NCI-H524 (cell line): ENCODE measurements around the gene PADI1.

Experiments
- DNase-seq, 2 experiments: peaks; one replicate each; lab custom pipeline; 2025; lab: John Stamatoyannopoulos, UW

The PADI1 gene, protein sequence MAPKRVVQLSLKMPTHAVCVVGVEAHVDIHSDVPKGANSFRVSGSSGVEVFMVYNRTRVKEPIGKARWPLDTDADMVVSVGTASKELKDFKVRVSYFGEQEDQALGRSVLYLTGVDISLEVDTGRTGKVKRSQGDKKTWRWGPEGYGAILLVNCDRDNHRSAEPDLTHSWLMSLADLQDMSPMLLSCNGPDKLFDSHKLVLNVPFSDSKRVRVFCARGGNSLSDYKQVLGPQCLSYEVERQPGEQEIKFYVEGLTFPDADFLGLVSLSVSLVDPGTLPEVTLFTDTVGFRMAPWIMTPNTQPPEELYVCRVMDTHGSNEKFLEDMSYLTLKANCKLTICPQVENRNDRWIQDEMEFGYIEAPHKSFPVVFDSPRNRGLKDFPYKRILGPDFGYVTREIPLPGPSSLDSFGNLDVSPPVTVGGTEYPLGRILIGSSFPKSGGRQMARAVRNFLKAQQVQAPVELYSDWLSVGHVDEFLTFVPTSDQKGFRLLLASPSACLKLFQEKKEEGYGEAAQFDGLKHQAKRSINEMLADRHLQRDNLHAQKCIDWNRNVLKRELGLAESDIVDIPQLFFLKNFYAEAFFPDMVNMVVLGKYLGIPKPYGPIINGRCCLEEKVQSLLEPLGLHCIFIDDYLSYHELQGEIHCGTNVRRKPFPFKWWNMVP

DNA sequence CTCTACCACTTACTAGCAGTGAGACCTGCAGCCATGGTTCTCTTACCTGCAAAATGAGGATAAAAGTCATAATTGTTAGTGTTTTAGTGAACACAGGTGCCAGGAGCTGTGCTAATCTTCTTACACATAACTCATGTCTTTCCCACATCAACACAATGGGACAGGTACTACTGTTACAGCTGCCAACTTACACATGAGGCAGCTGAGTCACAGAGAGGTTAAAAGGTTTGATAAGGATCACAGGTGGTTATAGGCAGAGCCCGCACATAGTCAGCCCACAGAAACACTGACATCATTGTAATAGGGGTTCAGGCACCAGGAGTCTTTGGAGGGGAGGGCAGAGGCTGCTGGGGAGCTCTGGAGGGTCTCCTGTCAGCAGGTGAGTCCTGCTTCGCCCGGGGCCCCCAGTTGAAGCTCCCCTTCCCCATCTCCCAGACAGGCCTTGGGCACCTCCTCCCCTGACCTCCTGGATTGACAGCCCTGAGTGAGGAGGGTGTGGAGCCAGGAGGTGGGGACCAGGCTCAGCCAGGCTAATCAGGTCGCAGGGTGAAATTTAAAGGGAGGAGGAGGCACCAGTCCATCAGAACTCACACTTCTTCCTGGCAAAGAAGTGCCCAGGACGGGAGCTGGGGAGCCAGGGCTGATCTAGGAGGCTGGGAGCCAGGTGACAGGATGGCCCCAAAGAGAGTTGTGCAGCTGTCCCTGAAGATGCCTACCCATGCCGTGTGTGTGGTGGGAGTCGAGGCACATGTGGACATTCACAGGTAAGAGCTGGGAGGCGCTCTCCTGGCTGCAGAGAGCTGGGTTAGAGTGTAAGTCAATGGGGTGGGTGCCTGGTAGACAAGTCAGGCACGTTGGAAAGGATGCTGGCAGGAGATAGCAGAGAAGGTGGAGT, at the start of gene PADI1:
PADI1 (plus strand) TSS at position 583 of the 895 bp plus-strand sequence; CDS start at position 673, 90 bp downstream.
- no peak for DNase-seq

DNA sequence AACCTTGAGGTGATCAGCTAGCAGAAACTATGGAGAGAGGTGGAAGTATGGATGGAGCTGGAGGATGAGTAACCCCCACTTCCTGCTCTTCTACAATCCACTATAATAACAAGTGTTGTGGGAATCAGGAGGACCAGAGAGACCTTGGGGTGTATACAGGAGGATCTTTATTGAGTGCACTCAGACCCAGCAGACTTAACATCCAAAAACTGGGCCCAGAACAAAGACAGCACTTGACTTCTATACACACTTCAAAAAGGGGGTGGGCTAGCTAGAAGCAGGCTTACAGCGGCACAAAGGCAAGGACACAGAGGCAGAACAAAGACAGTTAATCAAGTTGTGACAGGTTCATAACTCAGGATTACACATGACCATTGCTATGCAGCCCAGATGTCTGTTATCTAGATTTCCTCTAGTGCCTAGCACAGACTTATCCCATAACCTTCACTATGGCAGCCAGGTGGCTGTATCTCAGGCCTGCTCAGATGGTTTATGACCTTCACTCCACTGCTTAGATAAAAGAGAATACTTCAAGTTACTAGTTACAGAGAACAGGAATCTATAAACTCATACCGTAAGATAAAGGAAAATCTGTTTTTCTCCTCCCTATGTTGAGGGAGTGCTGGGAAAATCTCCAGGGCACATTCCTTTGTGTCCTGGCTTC, 49.5 kb upstream of the PADI1 start:
- no peak for DNase-seq

DNA sequence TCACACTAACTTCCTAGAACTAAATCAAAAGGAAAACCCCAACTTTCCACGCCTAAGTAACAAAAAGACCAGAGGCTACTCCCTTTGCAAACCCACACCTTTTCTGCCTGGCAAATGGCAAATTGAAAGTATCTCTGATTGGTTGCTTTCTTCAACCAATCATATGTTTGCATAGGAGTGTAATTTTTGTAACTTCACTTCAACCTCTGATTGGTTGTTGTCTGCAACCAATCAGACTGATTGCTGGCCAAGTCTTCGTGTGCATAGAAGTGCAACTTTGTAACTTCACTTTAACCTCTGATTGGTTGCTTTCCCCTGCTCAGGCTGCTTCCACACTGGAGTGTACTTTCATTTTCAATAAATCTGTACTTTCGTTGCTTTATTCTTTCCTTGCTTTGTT, 48.8 kb upstream of the PADI1 start:
- no peak for DNase-seq

DNA sequence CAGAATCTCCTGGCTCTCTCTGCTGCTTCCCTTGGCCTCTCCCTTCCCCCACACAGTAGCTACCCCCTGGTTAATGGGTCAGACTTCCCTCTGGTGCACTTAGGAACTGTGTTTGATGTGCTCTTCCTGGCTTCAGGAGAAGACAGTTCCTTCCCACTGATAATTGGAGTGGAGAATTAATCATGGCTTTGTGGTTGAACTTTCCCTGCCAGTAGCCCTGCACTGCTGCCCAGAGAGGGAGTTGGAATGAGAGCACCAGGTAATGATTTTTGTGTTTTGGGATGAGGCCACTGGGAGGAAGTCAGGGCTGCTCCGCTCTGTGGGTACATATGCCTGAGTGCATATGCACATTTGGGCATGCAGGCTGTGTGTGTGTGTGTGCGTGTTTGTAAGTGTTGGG, 46.0 kb upstream of the PADI1 start:
- DNase-seq = no peak

DNA sequence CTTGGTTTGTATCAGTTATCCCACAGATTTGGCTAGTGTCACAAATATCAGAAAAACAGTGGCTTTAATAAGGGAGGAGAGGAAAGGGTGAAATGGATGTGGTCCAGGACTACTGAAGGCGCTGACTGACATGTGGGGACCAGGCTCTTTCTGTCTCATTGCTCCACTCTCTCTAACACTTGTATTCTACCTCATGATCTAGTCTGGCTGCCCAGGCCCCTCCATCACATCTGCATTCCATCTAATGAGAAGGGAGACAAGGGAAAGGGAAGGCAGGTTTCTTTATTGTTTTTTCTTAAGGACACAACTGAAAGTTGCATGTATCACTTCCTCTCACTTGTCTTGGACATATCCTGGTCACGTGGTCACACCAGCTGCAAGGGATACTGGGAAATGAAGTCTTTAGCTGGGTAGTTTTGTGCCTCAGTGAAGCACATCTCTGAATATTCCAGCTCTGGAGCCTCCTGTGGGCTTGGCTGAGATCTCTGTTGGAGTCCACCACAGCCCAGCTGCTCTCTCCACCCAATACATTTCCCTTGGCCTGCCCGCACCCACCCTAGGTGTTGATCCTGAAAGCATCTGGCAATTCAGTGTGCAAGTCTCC, 43.7 kb upstream of the PADI1 start:
- DNase-seq = no peak

DNA sequence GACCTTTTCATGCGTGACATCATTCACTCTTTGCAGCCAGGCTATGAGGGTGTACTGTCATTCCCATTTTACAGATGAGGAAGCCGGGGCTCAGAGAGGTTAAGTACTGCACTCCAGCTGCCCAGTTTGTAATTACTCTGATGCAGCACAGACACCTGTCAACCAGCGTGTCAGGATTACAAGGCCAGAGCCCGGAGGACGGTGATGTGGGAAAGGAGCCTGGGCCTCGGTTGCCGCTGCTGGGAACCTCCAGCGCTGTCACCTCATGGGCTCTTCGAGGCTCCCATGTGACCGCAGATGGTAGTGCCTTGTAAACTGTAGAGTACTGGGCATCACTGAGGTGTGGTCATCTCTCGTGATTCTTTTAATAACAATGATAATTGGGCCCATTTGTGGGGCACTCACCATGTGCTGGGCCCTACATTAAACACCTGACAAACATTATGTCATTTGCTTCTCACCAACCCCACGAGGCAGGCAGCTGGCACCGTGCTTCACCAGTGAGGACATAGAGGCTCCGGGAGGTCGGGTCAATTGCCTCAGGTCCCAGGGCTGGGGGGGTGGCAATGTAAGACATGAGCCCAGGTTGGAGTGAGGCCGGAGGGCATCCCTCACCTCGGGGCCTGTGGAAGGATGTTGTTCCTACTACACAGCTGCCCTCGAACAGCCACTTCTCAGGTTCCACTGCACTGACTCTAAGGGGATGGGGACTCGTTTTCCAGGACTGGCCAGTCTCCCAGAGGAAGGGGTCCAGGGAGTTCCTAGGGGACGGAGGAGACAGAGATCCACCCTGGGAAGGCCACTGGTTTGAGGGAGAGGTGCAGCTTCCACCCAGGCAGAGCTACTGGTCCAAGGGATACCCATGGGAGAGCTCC, 42.8 kb upstream of the PADI1 start:
- no peak for DNase-seq

DNA sequence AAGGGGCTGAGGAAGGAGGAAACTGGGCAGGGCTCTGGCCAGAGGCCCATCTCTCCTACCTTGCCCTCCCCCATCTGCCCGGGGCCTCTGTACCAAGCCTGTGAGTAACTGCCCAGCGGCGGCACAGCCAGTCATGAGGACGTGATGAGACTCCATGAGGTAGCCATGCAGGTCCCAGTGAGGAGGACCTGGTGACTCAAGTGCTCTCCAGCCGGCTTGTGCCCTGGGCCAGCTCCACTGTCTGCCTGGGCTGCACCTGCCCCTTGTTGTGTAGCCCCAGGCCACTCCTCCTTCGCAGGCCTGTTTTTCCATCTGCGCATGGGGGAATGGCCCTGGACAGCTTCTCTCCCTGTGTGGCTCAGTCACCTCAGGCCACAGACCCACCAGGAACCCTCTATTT, 42.0 kb upstream of the PADI1 start:
- DNase-seq = no peak

DNA sequence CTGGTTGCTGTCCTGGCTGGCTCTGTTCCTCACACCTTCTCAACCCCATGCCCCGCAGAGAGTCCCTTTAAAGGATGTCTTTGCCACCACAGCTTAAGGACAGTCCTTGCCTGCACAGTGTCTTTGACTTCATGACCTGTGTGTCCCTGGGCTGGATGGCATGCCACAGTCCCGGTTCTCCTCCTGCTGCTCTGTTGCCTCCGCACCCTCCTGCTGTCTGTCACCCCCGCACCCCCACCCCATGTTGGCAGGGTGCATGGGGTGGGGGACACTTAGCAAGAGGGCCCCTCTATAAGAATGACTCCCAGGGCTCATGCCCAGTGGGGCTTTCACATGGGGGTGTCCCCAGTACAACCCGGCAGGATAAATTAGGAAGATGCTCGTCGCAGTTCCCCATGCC, 41.6 kb upstream of the PADI1 start:
- no peak for DNase-seq

DNA sequence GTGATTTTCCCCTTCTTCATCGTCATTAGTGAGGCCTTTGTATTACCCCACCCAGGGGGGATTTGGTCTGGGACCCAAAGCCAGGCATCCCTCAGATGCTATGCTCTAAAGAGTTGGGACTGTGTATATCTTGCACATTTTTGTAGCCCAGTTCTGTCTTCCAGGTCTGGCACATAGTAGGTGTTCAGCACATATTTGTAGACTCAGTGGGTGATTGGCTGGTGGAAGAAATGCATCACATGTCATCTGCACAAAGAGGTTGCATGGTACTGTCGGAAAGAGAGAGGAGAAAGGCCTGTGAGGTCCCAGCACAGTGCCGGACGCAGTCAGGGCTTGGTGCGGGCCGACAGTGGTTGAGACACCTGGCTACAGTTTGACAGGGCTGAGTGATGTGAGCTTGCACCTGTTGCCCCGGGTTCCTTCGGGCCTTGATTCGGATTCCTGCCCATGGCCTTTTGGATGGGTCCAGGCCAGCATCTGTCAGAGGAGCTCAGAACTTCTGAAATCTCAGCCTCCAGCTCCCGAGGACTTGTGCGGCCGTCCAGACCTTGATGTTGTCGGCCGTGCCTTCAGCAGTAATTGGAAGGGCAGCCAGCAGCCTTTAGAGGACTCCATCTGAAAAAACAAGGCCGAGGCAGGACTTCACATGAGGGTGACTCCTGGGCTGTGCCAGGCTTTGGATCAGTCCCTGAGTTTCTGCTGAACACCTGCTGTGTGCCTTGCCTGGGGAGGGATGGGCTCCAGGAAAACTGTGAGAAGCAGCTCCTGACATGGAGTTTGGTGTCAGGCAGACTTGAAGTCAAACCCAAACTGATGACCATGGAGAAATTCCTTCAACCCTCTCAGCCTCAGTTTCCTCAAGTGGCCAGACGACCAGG, 40.9 kb upstream of the PADI1 start:
- no peak for DNase-seq

DNA sequence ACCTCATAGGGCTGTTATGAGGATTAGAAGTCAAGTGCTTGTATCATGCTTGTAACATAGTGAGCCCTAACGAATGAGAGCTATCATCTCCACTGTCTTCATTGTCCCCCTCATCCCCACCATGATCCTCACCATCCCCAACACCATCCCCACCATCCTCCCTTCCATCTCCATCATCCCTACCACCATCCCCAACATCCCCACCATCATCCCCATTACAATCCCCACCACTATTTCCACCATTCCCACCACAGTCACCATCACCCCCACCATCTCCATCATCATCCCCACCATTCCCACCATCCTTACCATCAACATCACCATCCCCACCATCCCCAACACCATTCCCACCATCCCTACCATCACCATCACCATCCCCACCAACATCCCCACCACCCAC, 39.1 kb upstream of the PADI1 start:
- DNase-seq = no peak

DNA sequence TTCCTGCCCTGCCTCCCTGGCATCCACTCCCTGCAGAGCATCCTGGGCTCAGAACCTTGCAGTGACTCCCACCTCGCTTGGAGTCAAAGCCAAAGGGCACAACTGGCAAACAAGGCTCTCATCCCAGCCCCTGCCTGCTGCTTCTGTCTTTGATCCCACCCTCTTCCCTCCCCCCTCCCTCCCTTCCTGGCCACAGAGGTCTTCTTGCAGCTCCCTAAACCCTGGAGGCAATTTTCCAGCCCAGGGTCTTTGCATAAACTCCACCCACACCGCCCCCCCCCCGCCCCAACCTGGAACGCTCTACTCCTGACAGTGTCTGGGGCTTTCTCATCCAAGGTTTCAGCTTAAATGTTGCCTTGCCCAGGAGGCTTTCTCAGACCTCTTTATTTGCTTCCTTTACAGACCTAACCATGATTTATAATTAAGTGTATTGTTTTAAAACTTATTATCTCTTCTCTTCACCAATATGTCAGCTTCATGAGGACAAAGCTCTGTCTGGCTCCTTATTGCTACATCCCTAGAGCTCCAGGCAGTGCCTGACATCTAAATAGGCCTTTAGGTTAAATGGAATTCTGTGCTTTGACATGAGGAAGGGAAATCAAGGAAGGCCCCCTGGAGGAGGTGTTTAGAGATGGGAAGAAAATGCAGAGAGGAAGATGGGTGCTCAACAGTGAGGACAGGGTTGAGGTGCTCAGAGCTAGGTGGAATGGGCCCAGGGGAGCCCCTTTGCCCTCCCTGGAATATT, 37.7 kb upstream of the PADI1 start:
- no peak for DNase-seq

DNA sequence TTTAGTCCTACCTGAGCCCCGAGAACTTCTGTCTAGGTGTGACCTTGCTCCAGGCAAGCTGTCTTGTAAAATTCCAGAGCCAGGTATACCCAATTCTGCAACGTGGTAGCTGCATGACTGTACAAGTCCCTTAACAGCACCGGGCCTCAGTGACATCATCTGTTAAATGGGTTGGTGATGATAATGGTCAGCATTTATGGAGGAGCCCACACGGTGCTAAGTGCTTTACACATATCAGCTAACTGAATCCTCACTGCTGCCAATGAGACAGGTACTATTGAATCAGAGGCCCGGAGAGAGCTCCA, 37.2 kb upstream of the PADI1 start:
- DNase-seq = no peak

DNA sequence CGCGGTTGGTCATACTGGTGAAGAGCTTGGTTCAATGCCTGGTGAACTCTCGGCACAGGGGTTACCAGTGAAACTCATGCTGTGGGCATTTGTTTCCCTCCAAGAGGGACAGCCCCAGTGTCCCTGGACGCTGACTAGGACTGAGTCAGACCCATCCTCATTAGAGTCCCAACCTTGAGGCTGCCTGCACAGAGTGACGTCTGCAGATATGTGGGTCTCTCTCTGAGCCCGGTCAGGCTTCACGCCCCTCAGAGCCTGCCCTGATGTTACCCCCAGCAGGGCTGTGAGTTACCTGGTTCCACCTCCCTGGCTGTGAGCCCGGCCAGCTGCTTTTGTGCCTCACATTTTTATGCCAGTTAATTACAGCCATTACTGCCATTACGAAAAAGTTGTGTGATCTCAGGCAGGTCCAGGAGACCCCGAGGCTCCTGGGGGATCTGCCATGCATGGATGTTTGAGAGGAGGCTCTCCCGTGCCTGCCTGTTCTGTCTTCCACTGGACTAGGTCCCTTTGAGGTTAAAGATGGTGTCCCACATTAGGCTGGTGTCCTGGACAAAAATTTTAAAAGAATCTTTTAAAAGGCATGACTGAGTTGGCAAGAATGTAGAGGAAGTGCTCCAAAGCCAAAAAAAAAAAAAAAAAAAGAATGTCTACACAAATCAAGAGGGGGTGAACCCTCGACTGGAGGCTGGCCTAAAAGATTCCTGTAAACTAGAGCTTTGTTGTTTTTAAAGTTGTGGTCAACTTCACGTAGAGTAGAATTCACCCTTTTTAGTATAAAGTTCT, 36.6 kb upstream of the PADI1 start:
- no peak for DNase-seq

DNA sequence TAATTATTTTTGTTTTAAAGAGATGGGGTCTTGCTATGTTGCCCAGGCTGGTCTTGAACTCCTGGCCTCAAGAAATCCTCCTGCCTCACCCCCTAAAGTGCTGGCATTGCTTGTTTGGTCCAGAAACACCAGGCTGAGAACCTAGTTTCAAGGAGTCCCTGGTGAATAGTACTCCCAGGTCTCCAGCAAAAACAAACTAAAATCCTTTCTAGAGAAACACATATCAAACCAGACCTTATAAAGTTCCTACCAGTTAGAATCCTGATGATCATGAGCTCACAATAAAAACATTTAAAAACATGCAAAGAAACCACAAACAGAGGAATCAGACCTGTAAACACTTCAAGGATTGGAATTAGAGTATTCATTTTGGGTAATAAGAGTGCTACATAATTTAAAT, 34.4 kb upstream of the PADI1 start:
- DNase-seq = no peak

DNA sequence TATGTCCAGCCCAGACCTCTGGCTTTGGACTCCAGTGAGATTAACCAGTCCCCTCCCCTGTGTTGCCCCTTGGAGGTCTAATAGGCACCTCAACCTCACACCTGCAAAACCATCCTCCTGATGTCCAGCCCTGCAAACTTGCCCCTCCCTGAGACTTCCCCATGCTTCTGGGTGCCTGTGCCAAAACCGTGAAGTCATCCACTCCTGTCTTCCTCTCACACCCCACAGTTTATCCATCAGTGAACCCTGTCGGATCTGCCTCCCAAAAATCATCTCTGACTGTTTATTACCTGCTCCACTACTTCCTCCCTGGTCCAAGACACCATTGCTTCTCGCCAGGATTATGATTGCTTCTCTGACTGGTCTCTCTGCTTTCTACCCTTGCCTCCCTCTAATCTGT, 31.7 kb upstream of the PADI1 start:
- DNase-seq = no peak

DNA sequence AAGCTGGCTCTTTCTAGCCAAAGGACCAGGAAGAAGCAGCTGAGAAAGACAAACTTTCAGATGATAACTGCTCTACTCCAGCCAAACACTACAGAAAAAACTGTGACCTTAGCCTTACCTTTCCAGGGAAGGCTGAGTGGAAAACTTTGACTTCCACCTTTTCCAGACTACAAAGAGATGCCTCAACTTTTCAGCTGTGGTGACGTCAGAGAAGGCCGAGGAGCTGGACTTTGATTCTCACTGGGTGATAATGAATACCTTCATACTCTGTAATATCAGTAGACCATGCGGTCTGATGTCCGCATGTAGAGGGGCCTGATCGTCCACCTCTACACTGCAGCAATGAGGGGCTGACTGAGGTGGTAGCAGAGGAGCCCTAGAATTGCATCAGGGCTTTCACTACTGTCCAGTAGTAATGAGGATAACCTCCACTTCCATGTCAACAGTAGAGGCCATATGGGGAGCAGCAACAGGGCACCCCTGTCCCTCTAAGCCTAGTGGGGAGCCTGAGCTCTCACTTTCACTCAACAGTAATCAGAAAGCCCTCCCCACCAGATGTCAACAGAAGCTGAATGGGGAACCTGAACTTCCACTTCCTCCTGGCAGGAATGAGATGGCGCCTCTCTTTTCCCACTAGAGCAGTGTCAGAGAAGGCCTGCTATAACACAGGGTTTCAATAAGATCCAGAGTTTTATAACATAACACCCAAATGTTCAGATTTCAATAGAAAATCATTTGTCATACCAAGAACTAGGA, 28.4 kb upstream of the PADI1 start:
- no peak for DNase-seq

DNA sequence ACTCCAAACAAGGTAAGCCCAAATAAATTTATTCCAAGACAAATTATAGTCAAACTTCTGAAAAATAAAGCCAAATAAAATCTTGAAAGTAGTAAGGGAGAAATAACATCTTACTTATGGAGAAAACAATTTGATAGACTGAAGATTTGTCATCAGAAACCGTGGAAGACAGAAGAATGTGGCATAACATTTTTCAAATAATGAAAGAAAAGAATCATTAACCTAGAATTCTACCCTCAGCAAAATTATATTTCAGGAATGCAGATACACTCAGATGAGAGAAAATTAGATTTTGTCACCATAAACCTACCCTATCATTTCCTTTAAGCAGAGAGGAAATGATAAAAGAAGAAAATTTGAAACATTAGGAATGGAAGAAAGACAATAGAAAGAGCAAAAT, 27.3 kb upstream of the PADI1 start:
- no peak for DNase-seq
